Body of pancreas (tissue), 4 donors: ENCODE results near the gene TEPSIN. TPM values are rescaled to one million over a fixed set of nuclear protein-coding genes. Genes with fewer than 3 reads are reported as not detected.

Source experiments
- ATAC-seq: fragments of 150-250 bp; one replicate; pipeline ENCODE4 v1.9.1; 2016
- DNase-seq, 4 donors: peaks; one replicate each; pipeline ENCODE4 v3.0.0-alpha.2; 2019
- H3K27ac ChIP-seq, 4 donors: fragments of 200-600 bp; sonication (generic); 1 replicate in 3 of 4; 2 replicates in 1 of 4; pipeline versions ENCODE4 v1.5.1 to v1.6.1; 2016 to 2019; ENCODE audit warnings: mild to moderate bottlenecking in 1 of 4, mixed read lengths in 1 of 4, moderate library complexity in 1 of 4
- H3K27me3 ChIP-seq, 2 donors: fragments of 200-600 bp; sonication (generic); one replicate each; pipeline ENCODE4 v1.6.0; 2016; ENCODE audit warnings: mild to moderate bottlenecking in 1 of 2
- H3K36me3 ChIP-seq, 2 donors: fragments of 200-600 bp; sonication (generic); replicated peaks in 1 of 2; 2 replicates each; pipeline ENCODE4 v1.5.1; 2016; ENCODE audit warnings: low read depth in 2 of 2; ENCODE audit not compliant: insufficient read depth in 1 of 2
- H3K4me1 ChIP-seq: fragments of 200-600 bp; sonication (generic); one replicate; pipeline ENCODE4 v1.6.0; 2016
- H3K4me3 ChIP-seq, 2 donors: fragments of 200-600 bp; sonication (generic); 1 replicate in 1 of 2; 2 replicates in 1 of 2; pipeline ENCODE4 v1.5.1; 2016 to 2019
- H3K9me3 ChIP-seq, 3 donors: fragments of 200-600 bp; sonication (generic); 1 replicate in 2 of 3; 2 replicates in 1 of 3; pipeline ENCODE4 v1.5.1; 2016
- POLR2A ChIP-seq, 3 donors: fragments of 450-650 bp; IDR thresholded peaks; one replicate each; pipeline ENCODE4 v1.6.1; 2016; ENCODE audit warnings: antibody characterized with exemption in 3 of 3, mild to moderate bottlenecking in 2 of 3
- WGBS, 2 donors: methylation state at CpG; one replicate each; pipeline ENCODE4 v1.1.5; 2017; 5-methylcytosine and 5-hydroxymethylcytosine counted together
- intact Hi-C: fragments of 100-400 bp; cut with DNase I; formaldehyde crosslinking; loops from one replicate; pipeline ENCODE4 v1.15.1; 2023
- total RNA-seq, 2 donors: library from RNA; depleted of rRNA; stranded (reverse); fragments of >200 nt; gene quantifications; one replicate each; pipeline ENCODE4 v1.1.0, GENCODE V29; 2016
- TF ChIP-seq, protein P1 (sequence below), 7 experiments: fragments of 450-650 bp in 4 of 7; fragments of 200-600 bp in 3 of 7; sonication (generic) in 3 of 7; IDR thresholded peaks; one replicate each; pipeline ENCODE4 v1.5.1; 2016 to 2019; ENCODE audit warnings: antibody characterized with exemption in 7 of 7

The TEPSIN gene
- total RNA-seq, 2 donors from 2014 or later: 31.9 to 102 TPM

DNA sequence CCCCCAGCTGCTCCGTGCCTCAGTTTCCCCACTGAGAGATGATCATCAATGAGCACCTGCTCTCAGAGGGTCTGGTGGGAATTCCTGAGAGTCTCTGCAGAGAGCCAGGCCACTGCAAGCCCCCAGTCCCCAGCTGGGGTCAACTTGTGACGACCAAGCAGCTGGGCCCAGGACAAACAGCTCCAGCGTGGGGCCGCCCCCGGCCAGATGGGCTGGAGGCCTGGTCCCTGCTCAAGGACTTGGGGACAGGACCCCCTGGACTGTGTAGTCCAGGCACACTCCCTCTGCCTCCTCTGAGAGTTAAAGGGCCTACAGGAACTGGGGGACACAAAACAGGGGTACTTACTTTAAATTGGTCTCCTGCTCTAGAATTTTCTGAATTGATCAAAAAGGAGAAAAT lies 56.3 kb downstream of the TEPSIN start:
- TF ChIP-seq, protein P1, sequence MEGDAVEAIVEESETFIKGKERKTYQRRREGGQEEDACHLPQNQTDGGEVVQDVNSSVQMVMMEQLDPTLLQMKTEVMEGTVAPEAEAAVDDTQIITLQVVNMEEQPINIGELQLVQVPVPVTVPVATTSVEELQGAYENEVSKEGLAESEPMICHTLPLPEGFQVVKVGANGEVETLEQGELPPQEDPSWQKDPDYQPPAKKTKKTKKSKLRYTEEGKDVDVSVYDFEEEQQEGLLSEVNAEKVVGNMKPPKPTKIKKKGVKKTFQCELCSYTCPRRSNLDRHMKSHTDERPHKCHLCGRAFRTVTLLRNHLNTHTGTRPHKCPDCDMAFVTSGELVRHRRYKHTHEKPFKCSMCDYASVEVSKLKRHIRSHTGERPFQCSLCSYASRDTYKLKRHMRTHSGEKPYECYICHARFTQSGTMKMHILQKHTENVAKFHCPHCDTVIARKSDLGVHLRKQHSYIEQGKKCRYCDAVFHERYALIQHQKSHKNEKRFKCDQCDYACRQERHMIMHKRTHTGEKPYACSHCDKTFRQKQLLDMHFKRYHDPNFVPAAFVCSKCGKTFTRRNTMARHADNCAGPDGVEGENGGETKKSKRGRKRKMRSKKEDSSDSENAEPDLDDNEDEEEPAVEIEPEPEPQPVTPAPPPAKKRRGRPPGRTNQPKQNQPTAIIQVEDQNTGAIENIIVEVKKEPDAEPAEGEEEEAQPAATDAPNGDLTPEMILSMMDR (IDR thresholded peaks at IDR 0.05): no peak
- no peak for TF ChIP-seq POLR2A (IDR thresholded peaks at IDR 0.05)
- DNase-seq (no peak), ATAC-seq (no peak)
- intact Hi-C loops: no loop called here
- H3K27me3 ChIP-seq: no peaks in the 10 kb centered on the region
- WGBS, 2 donors: 17 to 88% methylated on average over 1 to 5 of the region's 5 CpGs
- no peaks in the 10 kb centered on the region for H3K9me3 ChIP-seq
- H3K36me3 ChIP-seq: no peaks in the 10 kb centered on the region
- H3K27ac ChIP-seq: no peak overlapping the region
- no peaks in the 10 kb centered on the region for H3K4me1 ChIP-seq
- no peak overlapping the region for H3K4me3 ChIP-seq

DNA sequence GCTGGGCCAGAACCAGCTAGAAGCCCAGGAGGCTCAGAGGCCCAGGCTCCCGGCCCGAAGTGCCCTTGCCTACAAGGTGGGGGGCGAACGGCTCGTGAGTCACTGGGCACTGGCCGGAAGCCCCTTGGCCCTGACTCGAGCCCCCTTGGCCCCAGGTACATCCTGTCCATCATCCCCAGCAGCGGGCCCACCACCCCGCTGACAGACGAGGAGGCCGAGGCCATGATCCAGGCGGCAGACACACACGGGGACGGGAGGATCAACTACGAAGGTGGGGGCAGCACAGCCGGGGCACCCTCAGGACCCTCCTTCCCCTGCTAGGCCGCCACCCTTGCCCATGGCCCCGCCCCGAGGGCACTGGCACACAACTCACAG lies 57.1 kb downstream of the TEPSIN start:
- Histone ChIP-seq H3K4me1 (no peaks in the 10 kb centered on the region), H3K27ac (no peak overlapping the region), H3K27me3 (no peaks in the 10 kb centered on the region), H3K36me3 (no peaks in the 10 kb centered on the region), H3K9me3 (no peaks in the 10 kb centered on the region), H3K4me3 (no peak overlapping the region)
- TF ChIP-seq, protein P1 (IDR thresholded peaks at IDR 0.05): no peak
- no peak for TF ChIP-seq POLR2A (IDR thresholded peaks at IDR 0.05)
- intact Hi-C loops: no loop called here
- DNase-seq (no peak), ATAC-seq (no peak)
- WGBS, 2 donors: 96% methylated on average over 19 of the region's 19 CpGs; no CpG with 5 or more reads in 1 of the 2 donors

DNA sequence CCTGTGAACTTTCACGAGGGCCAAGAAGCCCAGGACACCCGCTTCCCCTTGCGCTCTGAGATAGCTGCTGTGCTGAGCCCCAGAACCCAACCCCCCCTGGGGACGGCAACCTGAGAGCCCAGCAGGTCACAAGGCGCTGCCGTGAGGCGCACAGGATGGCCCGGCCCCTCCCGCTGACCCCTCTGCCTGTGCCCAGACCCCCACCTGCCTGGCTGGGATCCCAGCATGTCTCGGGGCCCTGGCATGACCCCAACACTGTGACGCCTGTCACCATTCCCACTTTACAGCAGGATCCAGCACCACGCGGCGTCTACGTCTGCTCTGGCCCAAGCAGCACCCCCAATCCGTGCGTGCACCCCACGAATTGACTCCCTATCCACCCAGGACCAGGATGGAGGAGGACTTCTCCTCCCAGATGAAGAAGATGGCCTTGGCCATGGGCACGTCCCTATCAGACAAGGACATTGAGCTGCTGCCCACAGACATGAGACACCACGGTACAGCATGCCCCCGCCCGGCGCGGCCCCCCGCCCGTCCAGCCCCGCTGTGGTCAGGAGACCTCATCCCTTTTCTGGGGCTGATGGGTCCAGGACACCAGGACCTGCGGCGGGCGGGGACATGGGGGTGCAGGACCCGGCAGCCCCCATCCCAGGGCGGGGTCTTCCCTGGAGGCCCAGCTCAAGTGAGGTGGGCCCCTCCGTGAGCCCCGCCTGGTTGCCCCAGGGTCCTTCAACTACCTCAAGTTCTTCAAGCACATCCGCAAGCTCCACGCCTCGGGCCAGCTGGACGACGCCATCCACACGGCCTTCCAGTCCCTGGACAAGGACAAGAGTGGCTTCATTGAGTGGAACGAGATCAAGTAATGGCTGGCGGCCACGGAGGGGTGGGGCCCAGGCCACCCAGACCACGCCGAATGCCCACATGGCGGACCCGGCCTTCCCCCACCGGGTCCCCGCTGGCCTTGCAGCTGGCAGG lies 57.7 kb downstream of the TEPSIN start:
- DNase-seq (no peak), ATAC-seq (no peak)
- Histone ChIP-seq H3K4me3 (no peak overlapping the region), H3K27me3 (no peaks in the 10 kb centered on the region), H3K9me3 (no peaks in the 10 kb centered on the region), H3K27ac (no peak overlapping the region), H3K36me3 (no peaks in the 10 kb centered on the region), H3K4me1 (no peaks in the 10 kb centered on the region)
- 81 to 83% methylated on average over 31 to 42 of the region's 49 CpGs for WGBS, 2 donors
- no peak for TF ChIP-seq POLR2A (IDR thresholded peaks at IDR 0.05)
- TF ChIP-seq, protein P1 (IDR thresholded peaks at IDR 0.05): no peak
- intact Hi-C loops: no loop called here

DNA sequence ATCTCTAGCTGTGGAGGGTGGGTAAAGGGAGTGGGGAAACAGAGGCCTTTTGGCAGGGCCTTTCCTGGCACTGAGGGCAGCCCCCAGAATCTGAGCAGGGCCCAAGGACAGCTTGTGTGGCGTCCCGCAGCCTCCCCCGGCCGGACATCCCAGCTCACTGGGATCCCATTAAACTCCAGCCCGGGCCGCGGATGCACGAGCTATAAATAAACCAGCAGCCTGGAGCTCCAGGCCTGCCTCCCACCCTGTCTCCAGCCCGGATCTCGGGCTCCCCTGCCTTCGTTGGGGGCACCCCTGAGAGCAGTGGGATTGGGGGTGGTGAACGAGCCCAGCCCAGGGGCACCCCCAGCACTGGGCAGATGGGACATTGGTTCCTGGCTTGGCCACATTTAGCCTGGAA lies 59.0 kb downstream of the TEPSIN start:
- H3K27ac ChIP-seq: no peak overlapping the region
- intact Hi-C loops: no loop called here
- no peaks in the 10 kb centered on the region for H3K36me3 ChIP-seq
- TF ChIP-seq POLR2A (IDR thresholded peaks at IDR 0.05): no peak
- TF ChIP-seq, protein P1 (IDR thresholded peaks at IDR 0.05): no peak
- no peak overlapping the region for H3K4me3 ChIP-seq
- no peaks in the 10 kb centered on the region for H3K27me3 ChIP-seq
- DNase-seq (no peak), ATAC-seq (no peak)
- H3K9me3 ChIP-seq: no peaks in the 10 kb centered on the region
- WGBS, 2 donors: 78 to 81% methylated on average over 8 of the region's 12 CpGs
- no peaks in the 10 kb centered on the region for H3K4me1 ChIP-seq
